Measurements from ENCODE around the gene ROR2.
"Not testable (repeated sequence)": the region's sequence is repeated elsewhere in the genome, so short reads cannot be mapped to it uniquely, and the experiment has no call there.

Gene ROR2

DNA sequence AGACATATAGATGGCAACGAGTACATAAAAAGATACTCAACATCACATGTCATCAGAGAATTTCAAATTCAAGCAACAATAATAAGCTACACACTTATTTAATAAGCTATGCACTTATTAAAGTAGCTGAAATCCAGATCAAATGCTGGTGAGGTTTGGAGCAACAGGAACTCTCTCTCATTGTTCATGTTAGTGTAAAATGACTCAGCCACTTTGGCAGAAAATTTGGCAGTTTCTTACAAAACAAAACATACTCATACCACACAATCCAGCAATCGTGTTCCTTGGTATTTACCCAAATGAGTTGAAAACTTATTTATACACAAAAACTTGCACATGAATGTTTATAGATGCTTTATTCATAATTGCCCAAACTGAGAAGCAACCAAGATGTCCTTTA lies 394.9 kb downstream of the ROR2 start:
- DNase-seq: no peak

- no peak for DNase-seq
Measured at GRCh38 chr9:91549177-91549576, 400.9 kb downstream of the ROR2 start.

GRCh38 chr9:91547081-91547480 lies 402.9 kb downstream of the ROR2 start:
- no peak for DNase-seq

DNA sequence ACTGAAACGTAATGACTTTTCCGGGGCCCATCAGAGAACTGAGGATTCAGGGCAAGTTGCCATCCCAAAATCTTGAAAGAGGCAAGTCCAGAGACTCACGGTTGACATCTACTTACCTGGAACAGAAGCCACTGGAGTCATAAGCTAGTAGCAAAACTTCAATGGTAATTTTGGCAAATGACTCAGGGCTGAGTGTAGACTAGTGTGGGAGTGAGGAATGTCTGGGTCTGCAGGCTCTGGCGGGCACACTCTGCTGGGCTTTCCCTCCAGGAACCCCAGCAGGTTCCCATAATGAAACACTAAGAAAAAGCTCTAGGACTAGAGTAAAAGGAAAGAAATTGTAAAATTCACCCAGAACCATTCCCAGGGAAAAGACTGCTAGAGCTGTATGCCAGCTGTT lies 403.5 kb downstream of the ROR2 start:
- no peak for DNase-seq

DNA sequence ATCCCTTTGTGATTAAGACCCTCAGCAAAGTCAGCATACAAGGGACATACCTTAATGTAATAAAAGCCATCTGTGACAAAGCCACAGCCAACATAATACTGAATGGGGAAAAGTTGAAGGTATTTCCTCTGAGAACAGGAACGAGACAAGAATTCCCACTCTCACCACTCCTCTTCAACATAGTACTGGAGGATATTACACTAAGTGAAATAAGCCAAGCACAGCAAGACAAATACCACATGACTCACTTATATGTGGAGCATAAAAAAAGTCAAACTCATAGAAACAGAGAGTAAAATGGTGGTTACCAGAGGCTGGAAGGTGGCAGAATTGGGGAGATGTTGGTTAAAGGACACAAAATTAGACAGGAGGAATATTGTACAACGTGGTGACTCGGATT lies 408.3 kb downstream of the ROR2 start:
- DNase-seq: no peak

GRCh38 chr9:91540506-91540905 lies 409.5 kb downstream of the ROR2 start:
- not testable (repeated sequence) for DNase-seq

- DNase-seq: no peak
Measured at GRCh38 chr9:91536211-91536691, 413.8 kb downstream of the ROR2 start.

GRCh38 chr9:91534374-91534773 lies 415.7 kb downstream of the ROR2 start:
- no peak for DNase-seq

DNA sequence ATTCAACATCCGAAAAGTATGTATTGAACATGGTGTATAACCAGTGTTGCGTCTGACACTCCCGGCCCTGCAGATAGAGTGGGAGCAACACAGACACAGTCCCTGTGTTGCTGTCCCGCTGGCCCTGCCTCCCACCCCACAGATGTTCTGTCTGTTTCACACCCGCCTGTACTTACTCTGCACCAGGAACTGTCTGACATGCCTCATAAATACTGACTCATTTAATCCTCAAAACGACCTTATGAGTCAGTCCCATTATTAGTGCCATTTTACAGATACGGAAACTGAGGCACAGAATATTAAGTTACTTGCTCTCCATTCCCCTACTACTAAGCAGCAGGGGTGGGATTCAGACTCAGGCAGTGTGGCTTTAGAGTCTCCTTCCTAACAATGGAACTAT lies 416.6 kb downstream of the ROR2 start:
- no peak for DNase-seq

DNA sequence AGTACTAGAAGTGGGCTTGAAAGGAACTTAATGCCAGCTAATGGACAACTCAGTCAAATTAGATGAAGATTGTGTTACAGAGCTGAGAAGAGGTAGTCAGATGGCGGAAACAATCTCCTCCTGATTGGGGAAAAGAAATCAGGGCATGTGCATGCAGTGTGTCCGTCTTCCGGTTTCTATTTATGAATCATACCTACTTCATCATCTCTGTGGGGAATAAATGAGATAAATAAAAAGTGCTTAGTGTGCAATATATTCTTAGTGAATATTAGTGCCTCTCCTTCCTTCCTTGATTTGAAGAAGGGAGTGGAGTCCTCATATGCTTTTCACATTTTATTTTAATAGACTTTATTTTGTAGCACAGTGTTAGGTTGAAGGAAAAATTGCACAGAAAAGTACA lies 417.7 kb downstream of the ROR2 start:
- no peak for DNase-seq

- DNase-seq: no peak
Measured at GRCh38 chr9:91530829-91531228, 419.2 kb downstream of the ROR2 start.

DNA sequence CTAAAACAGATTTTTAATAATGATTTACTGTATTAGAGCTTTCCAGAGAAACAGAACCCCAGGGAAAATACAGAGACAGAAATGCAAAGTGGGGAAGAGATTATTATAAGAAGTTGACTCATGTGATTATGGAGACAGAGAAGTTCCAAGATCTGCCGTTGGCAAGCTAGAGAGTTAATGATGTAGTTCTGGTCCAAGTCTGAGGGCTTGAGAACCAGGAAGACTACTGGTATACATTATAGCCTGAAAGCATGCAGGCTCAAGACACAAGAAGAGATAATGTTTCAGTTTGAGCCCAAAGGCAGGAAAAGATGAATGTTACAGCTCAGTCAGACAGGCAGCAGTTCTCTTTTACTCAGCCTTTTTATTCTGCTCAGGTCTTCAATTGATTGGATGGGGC lies 427.5 kb downstream of the ROR2 start:
- no peak for DNase-seq

DNA sequence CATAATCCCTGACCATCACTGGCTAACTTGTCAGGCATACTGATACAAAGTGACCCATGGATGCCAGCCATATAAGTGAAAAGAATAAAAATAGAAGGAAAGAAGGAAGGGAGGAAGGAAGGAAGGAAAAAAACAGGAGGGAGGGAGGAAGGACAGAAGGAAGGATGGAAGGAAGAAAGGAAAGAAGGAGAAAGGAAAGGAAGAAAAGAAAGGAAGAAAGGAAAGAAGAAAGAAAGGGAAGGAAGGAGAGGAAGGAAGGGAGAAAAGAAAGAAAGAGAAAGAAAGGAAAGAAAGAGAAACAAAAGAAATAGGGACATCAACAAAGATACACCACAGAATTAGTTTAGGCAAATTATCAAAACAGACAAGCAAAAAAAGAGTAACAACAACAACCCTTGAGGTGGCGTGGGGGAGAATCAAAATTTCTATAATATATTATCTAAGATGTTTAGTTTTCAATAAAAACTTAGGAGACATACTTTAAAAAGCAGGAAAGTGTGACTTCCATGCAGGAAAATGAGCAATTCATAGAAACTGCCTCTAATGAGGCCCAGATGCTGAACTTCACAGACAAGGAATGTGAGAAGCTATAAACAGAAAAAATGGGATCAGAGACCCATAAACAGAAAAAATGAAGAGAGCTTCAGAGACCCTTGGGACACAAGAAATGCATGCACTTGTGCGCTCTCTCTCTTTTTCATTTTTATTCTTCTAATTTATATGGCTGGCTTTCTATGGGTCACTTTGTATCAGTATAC lies 430.3 kb downstream of the ROR2 start:
- no peak for DNase-seq

DNA sequence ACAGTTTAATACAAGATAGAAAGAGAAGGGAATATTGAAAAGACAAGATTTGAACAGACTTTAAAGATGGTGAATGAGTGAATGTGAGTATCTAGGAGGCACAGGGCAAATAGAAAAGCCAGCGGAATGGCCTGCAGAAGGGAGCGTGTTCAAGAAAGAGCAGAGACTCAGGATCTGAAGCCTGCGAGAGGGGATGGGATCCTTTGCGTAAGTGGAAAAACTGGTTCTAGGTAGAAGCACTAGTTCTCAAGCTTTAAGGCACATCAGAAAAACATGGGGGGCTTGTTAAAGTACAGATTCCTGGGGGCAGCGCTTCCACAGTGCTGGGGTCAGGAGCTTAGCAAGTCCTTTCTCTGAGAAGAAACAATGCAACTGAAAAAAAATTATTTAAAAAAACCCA lies 431.6 kb downstream of the ROR2 start:
- DNase-seq: no peak

DNA sequence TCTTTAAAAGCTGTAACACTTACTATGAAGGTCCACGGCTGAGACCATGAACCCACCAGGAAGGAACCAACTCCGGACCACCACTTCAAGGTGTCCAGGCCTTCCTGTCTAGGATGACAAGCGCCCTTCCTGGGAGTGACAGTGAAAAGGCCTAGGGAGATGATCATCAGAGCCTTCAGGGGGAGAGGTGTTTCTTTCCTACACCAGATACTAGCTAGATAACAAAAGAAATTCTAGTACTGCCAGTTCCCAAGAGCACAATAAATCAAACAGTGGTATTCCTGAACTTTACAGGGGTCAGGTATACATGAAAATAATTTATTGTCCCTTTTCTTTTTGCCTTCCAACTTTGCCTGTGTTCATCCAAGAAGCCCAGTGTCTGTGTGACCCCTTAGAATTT lies 432.2 kb downstream of the ROR2 start:
- DNase-seq: no peak

DNA sequence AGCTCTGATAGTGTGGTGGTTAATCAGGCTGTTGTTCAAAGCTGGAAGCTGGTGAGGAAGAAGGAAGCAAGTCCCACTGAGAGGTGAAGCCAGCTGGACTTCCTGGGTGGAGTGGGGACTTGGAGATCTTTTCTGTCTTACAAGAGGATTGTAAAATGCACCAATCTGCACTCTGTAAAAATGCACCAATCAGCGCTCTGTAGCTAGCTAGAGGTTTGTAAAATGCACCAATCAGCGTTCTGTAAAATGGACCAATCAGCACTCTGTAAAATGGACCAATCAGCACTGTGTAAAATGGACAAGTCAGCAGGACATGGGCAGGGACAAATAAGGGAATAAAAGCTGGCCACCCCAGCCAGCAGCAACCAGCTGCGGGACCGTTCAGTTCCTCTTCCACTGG lies 432.7 kb downstream of the ROR2 start:
- not testable (repeated sequence) for DNase-seq

DNA sequence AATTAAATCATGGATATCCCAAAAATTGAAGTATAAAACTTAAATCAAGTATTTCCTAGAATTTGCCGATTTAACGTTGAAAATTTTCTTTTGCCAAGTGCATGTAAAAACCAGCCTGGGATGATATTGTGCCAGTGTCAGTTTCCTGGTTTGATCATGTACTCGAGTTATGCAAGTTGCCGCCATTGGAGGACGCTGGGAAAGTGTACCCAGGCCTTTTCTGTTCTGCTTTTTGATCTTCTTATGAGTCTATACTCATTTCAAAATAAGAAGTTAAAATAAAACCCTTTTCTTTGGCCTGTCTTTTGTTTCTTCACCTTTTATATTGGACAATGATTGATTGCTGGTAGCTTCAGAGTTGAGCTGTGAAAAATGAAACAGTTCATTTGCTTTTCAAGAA lies 433.3 kb downstream of the ROR2 start:
- no peak for DNase-seq

DNA sequence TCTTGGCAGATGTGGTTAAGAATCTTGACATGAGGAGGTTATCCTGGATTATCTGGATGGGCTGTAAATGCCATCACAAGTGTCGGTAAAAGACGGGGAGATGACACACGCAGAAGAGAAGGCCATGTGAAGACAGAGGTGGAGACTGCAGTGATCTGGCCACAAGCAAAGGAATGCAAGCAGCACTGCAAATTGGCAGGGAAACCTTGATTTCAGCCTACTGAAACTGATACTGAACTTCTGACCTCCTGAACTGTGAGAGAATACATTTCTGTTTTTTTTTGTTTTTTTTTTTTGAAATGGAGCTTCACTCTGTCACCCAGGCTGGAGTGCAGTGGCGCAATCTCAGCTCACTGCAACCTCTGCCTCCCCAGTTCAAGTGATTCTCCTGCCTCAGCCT lies 433.9 kb downstream of the ROR2 start:
- no peak for DNase-seq

DNA sequence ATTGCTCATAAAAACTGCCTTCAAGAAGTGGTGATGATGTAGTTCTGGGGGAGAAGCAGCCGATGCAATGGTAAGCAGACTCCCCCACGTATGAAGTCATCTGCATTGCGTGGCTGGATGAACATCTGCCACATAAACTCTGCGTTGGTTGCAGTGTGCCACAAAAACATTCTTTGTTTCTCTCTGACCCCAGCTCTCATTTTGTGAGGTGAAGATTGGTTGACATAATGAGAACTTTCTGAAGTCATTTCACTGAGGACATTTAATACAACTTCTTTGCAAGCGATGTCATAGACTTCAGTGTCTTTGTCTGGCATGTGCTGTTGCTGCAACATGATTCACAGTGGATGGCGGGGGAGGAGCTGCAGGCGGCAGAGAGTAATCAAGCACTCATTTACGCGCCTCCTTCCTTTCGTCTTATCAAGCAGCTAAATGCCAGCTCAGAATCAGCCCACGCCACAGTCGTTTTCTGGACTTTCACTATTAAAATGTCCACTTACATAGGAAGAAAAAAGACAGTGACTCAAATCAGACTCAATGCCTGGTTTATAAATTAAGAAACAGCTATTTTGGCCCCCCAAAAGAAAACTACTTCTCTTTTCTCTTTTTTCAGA lies 434.8 kb downstream of the ROR2 start:
- DNase-seq: no peak
